ENCODE measurements around the gene ABL2. TPM values are rescaled to one million over a fixed set of nuclear protein-coding genes. Genes with fewer than 3 reads are reported as not detected.

ABL2 gene
- total RNA-seq, 1 donor from 2014 or later: 35.8 TPM

- peaks cover 14% of the 10 kb centered on the region for H3K36me3 ChIP-seq (ENCODE audit: control insufficient read depth, insufficient read depth, low read length)
- FAIRE-seq (no peak), DNase-seq (ENCODE audit: low read depth) (peak; percentile 26)
- H3K27me3 ChIP-seq (ENCODE audit: control insufficient read depth, insufficient read depth, low read length): no peaks in the 10 kb centered on the region
- H3K4me3 ChIP-seq (ENCODE audit: low read depth, low read length): no peak overlapping the region
- TF ChIP-seq CTCF (IDR thresholded peaks at IDR 0.05; ENCODE audit: insufficient read depth, low read length, severe bottlenecking): peak; percentile 62
Observed at GRCh38 chr1:179121159-179121938, 108.1 kb downstream of the ABL2 start.

GRCh38 chr1:179120736-179121135 lies 108.7 kb downstream of the ABL2 start:
- no peak for TF ChIP-seq CTCF (IDR thresholded peaks at IDR 0.05; ENCODE audit: insufficient read depth, low read length, severe bottlenecking)
- Histone ChIP-seq H3K4me3 (ENCODE audit: low read depth, low read length) (no peak overlapping the region), H3K27me3 (ENCODE audit: control insufficient read depth, insufficient read depth, low read length) (no peaks in the 10 kb centered on the region), H3K36me3 (ENCODE audit: control insufficient read depth, insufficient read depth, low read length) (peaks cover 13% of the 10 kb centered on the region)
- FAIRE-seq (no peak), DNase-seq (ENCODE audit: low read depth) (no peak)

- Histone ChIP-seq H3K27me3 (ENCODE audit: control insufficient read depth, insufficient read depth, low read length) (no peaks in the 10 kb centered on the region), H3K36me3 (ENCODE audit: control insufficient read depth, insufficient read depth, low read length) (peaks cover 13% of the 10 kb centered on the region), H3K4me3 (ENCODE audit: low read depth, low read length) (no peak overlapping the region)
- DNase-seq (ENCODE audit: low read depth): no peak
- no peak for TF ChIP-seq CTCF (IDR thresholded peaks at IDR 0.05; ENCODE audit: insufficient read depth, low read length, severe bottlenecking)
- FAIRE-seq: no peak
Observed at GRCh38 chr1:179119513-179119912, 110.0 kb downstream of the ABL2 start.

- no peak for DNase-seq (ENCODE audit: low read depth)
- Histone ChIP-seq H3K4me3 (ENCODE audit: low read depth, low read length) (no peak overlapping the region), H3K36me3 (ENCODE audit: control insufficient read depth, insufficient read depth, low read length) (peaks cover 16% of the 10 kb centered on the region), H3K27me3 (ENCODE audit: control insufficient read depth, insufficient read depth, low read length) (no peaks in the 10 kb centered on the region)
- TF ChIP-seq CTCF (IDR thresholded peaks at IDR 0.05; ENCODE audit: insufficient read depth, low read length, severe bottlenecking): no peak
- no peak for FAIRE-seq
Observed at GRCh38 chr1:179115181-179115580, 114.3 kb downstream of the ABL2 start.

GRCh38 chr1:179108644-179109043 lies 120.8 kb downstream of the ABL2 start:
- Histone ChIP-seq H3K4me3 (ENCODE audit: low read depth, low read length) (no peak overlapping the region), H3K36me3 (ENCODE audit: control insufficient read depth, insufficient read depth, low read length) (peaks cover 21% of the 10 kb centered on the region), H3K27me3 (ENCODE audit: control insufficient read depth, insufficient read depth, low read length) (no peaks in the 10 kb centered on the region)
- FAIRE-seq (no peak), DNase-seq (ENCODE audit: low read depth) (no peak)
- no peak for TF ChIP-seq CTCF (IDR thresholded peaks at IDR 0.05; ENCODE audit: insufficient read depth, low read length, severe bottlenecking)
